OCI-LY3 (cell line): ENCODE measurements around the gene RGS8.

Experiments
- H2AFZ ChIP-seq: fragments of 200-600, 300-600 bp; shearing (Covaris generic); 2 replicates; pipeline ENCODE4 v1.6.0; 2014; ENCODE audit warnings: antibody characterized with exemption, low read depth, low read length
- H3K27ac ChIP-seq: fragments of 200-600, 300-600 bp; sonication (generic); 2 replicates; pipeline ENCODE4 v1.5.1; 2014; ENCODE audit warnings: mild to moderate bottlenecking, low read length, moderate library complexity, mixed read lengths
- H3K27me3 ChIP-seq: fragments of 200-600, 300-600 bp; sonication (generic); 2 replicates; pipeline ENCODE4 v1.6.1; 2014; ENCODE audit warnings: low read depth, low read length, mixed read lengths
- H3K36me3 ChIP-seq: fragments of 200-600, 300-600 bp; sonication (generic); replicated peaks from 2 replicates; pipeline ENCODE3; 2014; ENCODE audit warnings: low read depth, low read length, mixed read lengths
- H3K4me1 ChIP-seq: fragments of 300-600, 200-600 bp; sonication (generic); 2 replicates; pipeline ENCODE4 v1.6.1; 2014; ENCODE audit warnings: low read length, mixed read lengths
- H3K4me2 ChIP-seq: fragments of 200-600, 300-600 bp; sonication (generic); 2 replicates; pipeline ENCODE4 v1.6.1; 2014; ENCODE audit warnings: low read length, mixed read lengths
- H3K4me3 ChIP-seq: fragments of 300-600, 200-600 bp; sonication (generic); 2 replicates; pipeline ENCODE4 v1.5.1; 2014; ENCODE audit warnings: antibody characterized with exemption, mild to moderate bottlenecking, low read length, moderate library complexity
- H3K79me2 ChIP-seq: fragments of 300-600, 200-600 bp; shearing (Covaris generic); 2 replicates; pipeline ENCODE4 v1.6.1; 2014; ENCODE audit warnings: mild to moderate bottlenecking, low read length, mixed read lengths
- H3K9ac ChIP-seq: fragments of 300-600, 200-600 bp; shearing (Covaris generic); 2 replicates; pipeline ENCODE4 v1.6.0; 2014; ENCODE audit warnings: mild to moderate bottlenecking, low read length, moderate library complexity
- H3K9me3 ChIP-seq: fragments of 200-600, 300-600 bp; shearing (Covaris generic); 2 replicates; pipeline ENCODE4 v1.6.1; 2014; ENCODE audit warnings: low read length, mixed read lengths; ENCODE audit not compliant: insufficient read depth
- H4K20me1 ChIP-seq: fragments of 200-600, 300-600 bp; sonication (generic); 2 replicates; pipeline ENCODE4 v1.6.1; 2016; ENCODE audit warnings: low read length, mixed read lengths; ENCODE audit not compliant: insufficient read depth
- CTCF ChIP-seq: fragments of 200-600, 300-600 bp; sonication (generic); IDR thresholded peaks from 2 replicates; pipeline ENCODE4 v1.5.1; 2014; ENCODE audit warnings: antibody characterized with exemption, low read length, low read depth
- EZH2phosphoT487 ChIP-seq: fragments of 200-600 bp; shearing (Covaris generic); IDR thresholded peaks from 2 replicates; pipeline ENCODE4 v1.6.1; 2018; ENCODE audit warnings: antibody characterized with exemption, mixed run types, low read depth

Gene RGS8

GRCh38 chr1:182709855-182710254 is 25.5 kb upstream of the RGS8 start:
- Histone ChIP-seq H3K4me2 (no peak overlapping the region), H3K9ac (no peak overlapping the region)
- TF ChIP-seq CTCF (no peak), EZH2phosphoT487 (no peak)

GRCh38 chr1:182709225-182709764 is 24.9 kb upstream of the RGS8 start:
- TF ChIP-seq CTCF, result no peak
- no peak for TF ChIP-seq EZH2phosphoT487
- Histone ChIP-seq H3K27ac (no peak overlapping the region), H4K20me1 (no peaks in the 10 kb centered on the region), H3K9ac (no peak overlapping the region), H3K79me2 (no peaks in the 10 kb centered on the region), H3K4me2 (no peak overlapping the region), H3K9me3 (no peaks in the 10 kb centered on the region), H3K4me3 (no peak overlapping the region), H3K36me3 (no peaks in the 10 kb centered on the region), H3K27me3 (no peaks in the 10 kb centered on the region), H2AFZ (no peak overlapping the region), H3K4me1 (no peaks in the 10 kb centered on the region)

More at GRCh38 chr1:182709855-182710254, 25.5 kb upstream of the RGS8 start:
- Histone ChIP-seq H3K79me2 (no peaks in the 10 kb centered on the region), H4K20me1 (no peaks in the 10 kb centered on the region), H3K4me1 (no peaks in the 10 kb centered on the region), H2AFZ (no peak overlapping the region), H3K27ac (no peak overlapping the region), H3K27me3 (no peaks in the 10 kb centered on the region), H3K4me3 (no peak overlapping the region), H3K36me3 (no peaks in the 10 kb centered on the region), H3K9me3 (no peaks in the 10 kb centered on the region)

- Histone ChIP-seq H3K27me3 (no peaks in the 10 kb centered on the region), H3K4me1 (no peaks in the 10 kb centered on the region), H3K79me2 (no peaks in the 10 kb centered on the region), H4K20me1 (no peaks in the 10 kb centered on the region), H3K4me2 (no peak overlapping the region), H3K9me3 (no peaks in the 10 kb centered on the region), H3K36me3 (no peaks in the 10 kb centered on the region), H3K27ac (no peak overlapping the region), H2AFZ (no peak overlapping the region), H3K4me3 (no peak overlapping the region), H3K9ac (no peak overlapping the region)
- TF ChIP-seq EZH2phosphoT487, result no peak
Observed at GRCh38 chr1:182707122-182707521, 22.7 kb upstream of the RGS8 start.

GRCh38 chr1:182704677-182705076 is 20.3 kb upstream of the RGS8 start:
- Histone ChIP-seq H3K4me2 (no peak overlapping the region), H3K4me3 (no peak overlapping the region), H3K4me1 (no peaks in the 10 kb centered on the region), H3K27ac (no peak overlapping the region), H3K79me2 (no peaks in the 10 kb centered on the region), H3K27me3 (no peaks in the 10 kb centered on the region), H2AFZ (no peak overlapping the region), H4K20me1 (no peaks in the 10 kb centered on the region), H3K9me3 (no peaks in the 10 kb centered on the region), H3K9ac (no peak overlapping the region), H3K36me3 (no peaks in the 10 kb centered on the region)
- no peak for TF ChIP-seq CTCF
- TF ChIP-seq EZH2phosphoT487, result no peak

- no peaks in the 10 kb centered on the region for H3K79me2 ChIP-seq
- H3K9ac ChIP-seq, result no peak overlapping the region
- H3K9me3 ChIP-seq, result no peaks in the 10 kb centered on the region
- TF ChIP-seq CTCF (no peak), EZH2phosphoT487 (no peak)
- H3K27me3 ChIP-seq, result no peaks in the 10 kb centered on the region
- H4K20me1 ChIP-seq, result no peaks in the 10 kb centered on the region
- no peak overlapping the region for H3K27ac ChIP-seq
- no peaks in the 10 kb centered on the region for H3K4me1 ChIP-seq
- H3K4me3 ChIP-seq, result no peak overlapping the region
- no peak overlapping the region for H2AFZ ChIP-seq
- H3K36me3 ChIP-seq, result no peaks in the 10 kb centered on the region
- no peak overlapping the region for H3K4me2 ChIP-seq
Observed at GRCh38 chr1:182703539-182703938, 19.2 kb upstream of the RGS8 start.
